GM12878 (cell line): Measurements from ENCODE around the gene KIF11.

Source experiments
- CTCF ChIP-seq, 3 experiments: IDR thresholded peaks in 2 of 3; conservative IDR thresholded peaks in 1 of 3; 2 replicates each; pipeline ENCODE4 v1.5.1; 2011; ENCODE audit warnings: low read depth in 3 of 3, low read length in 3 of 3, mild to moderate bottlenecking in 3 of 3, control low read depth in 2 of 3, moderate library complexity in 2 of 3, inconsistent platforms in 1 of 3, mixed read lengths in 1 of 3; ENCODE audit not compliant: control insufficient read depth in 2 of 3, insufficient read depth in 1 of 3; ENCODE audit errors: extremely low read depth in 1 of 3
- E2F8 ChIP-seq: fragments of 450-650 bp; IDR thresholded peaks from 2 replicates; pipeline ENCODE4 v1.6.1; 2018; ENCODE audit warnings: mild to moderate bottlenecking, low read depth, moderate library complexity; ENCODE audit not compliant: partially characterized antibody
- ELK1 ChIP-seq: IDR thresholded peaks from 2 replicates; pipeline ENCODE4 v1.6.1; 2012; ENCODE audit warnings: low read depth, low read length, improper control_type of control experiment
- MAX ChIP-seq: IDR thresholded peaks from 2 replicates; pipeline ENCODE4 v1.6.1; 2012; ENCODE audit warnings: low read depth, low read length, improper control_type of control experiment
- ZNF24 ChIP-seq: fragments of 450-650 bp; IDR thresholded peaks from 2 replicates; pipeline ENCODE4 v1.6.1; 2017; ENCODE audit warnings: antibody characterized with exemption, mild to moderate bottlenecking

- TF ChIP-seq MAX = no peak
- no peak for TF ChIP-seq CTCF (IDR thresholded peaks at IDR 0.05 in 2 of 3, conservative IDR thresholded peaks at IDR 0.05 in 1 of 3; ENCODE audit: control insufficient read depth in 2 of 3, extremely low read depth in 1 of 3, insufficient read depth in 1 of 3, low read depth in 3 of 3, low read length in 3 of 3)
- TF ChIP-seq ZNF24 = no peak
- no peak for TF ChIP-seq E2F8
- TF ChIP-seq ELK1 = no peak
These were observed 100.0 kb downstream of the KIF11 start for GRCh38 chr10:92692697-92693533.
